NCI-H2196 treated with DMSO at 0.1 percent for 48 hours (cell line): ENCODE data around the gene GSTCD.
"Not testable (repeated sequence)": the region's sequence is repeated elsewhere in the genome, so short reads cannot be mapped to it uniquely, and the experiment has no call there.

Source experiments
- DNase-seq: peaks from one replicate; lab custom pipeline; 2025; ENCODE audit not compliant: unreplicated experiment; lab: John Stamatoyannopoulos, UW

GSTCD gene

GRCh38 chr4:105708181-105709080, at the start of gene GSTCD, which contains the start of gene INTS12:
Gene GSTCD, plus strand, starts transcription at chr4:105708784. Its CDS starts 8,830 bp downstream, at chr4:105717614.
Gene INTS12, minus strand, starts transcription at chr4:105708689. Its CDS starts 8,684 bp downstream, at chr4:105700005.
- DNase-seq = peak; percentile 41

- no peak for DNase-seq
Measured at GRCh38 chr4:105659190-105659589, 49.4 kb upstream of the GSTCD start.

DNA sequence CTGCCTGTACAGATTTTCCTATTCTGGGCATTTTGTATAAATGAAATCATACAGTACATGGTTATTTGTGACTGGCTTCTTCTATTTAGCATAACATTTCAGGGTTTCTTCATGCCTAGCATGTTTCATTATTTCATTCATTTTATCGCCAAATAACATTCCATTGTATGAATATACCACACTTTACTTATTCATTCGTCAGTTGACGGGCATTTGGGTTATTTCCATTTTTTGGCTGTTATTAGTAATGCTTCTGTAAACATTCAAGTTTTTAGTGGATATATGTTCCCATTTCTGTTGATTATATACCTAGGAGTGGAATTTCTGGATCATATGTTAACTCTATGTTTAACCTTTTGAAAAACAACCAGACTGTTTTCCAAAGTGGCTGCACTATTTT, 47.6 kb upstream of the GSTCD start:
- no peak for DNase-seq

- no peak for DNase-seq
Measured at GRCh38 chr4:105662935-105663675, 45.5 kb upstream of the GSTCD start.

DNA sequence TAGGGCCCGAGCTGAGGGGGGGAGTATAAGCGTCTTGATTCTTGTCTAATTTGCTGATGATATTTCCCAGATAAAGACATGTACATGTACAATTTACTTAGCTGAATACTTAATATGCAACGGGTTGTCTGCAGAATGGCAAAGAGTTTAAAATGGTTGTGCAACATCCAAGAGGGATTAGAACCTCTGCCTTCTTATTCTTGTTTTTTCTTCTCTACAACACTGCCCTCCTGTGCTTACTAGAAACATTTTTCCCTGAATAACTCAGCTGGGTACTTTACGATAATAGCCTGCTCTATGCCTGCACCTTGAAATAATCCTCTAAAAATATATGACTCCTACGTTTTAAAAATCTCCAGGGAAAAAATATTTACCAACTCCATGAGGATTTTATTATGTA, 41.9 kb upstream of the GSTCD start:
- peak; percentile 13 for DNase-seq

DNA sequence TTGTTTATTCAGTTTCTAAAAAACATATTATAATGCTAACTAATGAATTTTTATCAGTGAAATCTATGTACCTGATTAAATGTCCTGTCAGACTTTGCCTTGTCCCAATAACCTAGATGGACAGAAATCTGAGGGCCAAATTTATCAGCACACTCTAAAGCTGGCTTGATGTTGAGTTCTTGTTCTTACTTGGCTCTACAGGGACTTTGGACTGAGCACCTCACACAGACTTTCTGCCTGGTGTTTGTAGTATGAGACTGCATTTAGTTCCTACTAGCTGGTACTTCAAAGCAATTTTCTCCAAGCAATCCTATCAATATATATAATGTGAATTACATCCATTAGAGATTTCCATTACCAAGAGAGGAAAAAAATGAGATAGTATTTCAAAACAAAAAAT, 37.9 kb upstream of the GSTCD start:
- DNase-seq = no peak

DNA sequence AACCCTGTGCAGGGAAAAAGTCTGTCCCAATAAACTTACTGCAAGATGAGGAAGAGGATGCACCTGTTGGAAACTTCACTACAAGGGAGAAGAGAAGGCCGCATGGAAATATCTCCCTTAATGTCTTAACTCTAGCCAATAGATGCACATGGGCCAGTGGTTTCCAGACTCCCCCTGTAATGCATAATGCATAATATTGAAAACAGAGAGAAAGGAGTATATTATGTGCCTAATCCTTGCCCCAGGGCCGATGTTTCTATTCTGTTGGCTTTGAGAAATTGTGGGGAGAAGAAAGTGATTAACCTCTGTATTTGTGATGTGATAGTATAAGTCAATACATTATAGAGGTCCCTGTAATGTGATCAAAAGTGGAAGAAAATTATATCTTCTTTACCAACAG, 37.3 kb upstream of the GSTCD start:
- DNase-seq = no peak

GRCh38 chr4:105674011-105674410, 34.6 kb upstream of the GSTCD start:
- DNase-seq = no peak

- no peak for DNase-seq
Measured at GRCh38 chr4:105677709-105678108, 30.9 kb upstream of the GSTCD start.

DNA sequence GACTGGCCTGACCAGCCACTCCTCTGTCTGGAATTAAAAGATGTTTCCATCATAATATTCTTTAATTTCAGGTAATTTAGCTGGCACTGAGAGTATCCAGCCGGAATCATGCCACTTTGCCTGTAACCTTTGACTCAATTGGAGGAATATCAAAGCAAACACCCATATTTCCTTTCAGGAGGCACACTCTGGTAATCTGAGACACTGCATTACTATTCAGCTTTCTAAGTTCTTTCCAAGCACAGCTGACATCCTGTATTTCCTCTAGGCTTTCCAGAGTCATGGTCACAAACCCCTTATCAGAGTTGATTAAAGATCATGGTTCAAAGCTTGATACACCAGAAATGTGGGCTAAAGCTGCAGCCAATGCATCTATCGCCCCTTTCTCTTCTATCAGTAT, 29.4 kb upstream of the GSTCD start:
- DNase-seq = peak; percentile 6

GRCh38 chr4:105683038-105683437, 25.5 kb upstream of the GSTCD start:
- no peak for DNase-seq

DNA sequence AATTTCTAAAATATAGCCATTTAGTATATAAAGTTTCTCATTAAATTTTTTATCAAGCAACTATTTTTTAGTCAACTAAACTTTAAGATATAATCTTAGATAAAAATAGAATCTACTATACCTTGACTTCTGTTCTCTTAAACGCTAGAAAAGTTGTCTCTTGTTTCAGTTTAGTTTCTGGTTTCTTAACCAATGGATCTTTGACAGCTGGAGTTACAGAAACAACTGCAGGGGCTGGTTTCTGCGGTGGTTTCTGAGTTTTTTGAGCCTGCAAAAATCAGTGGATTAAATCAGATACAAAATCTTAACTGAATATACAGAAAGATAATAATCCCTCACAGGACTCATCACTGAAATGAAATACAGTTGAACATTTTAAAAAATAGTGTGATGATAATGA, 22.0 kb upstream of the GSTCD start:
- DNase-seq = no peak

GRCh38 chr4:105694812-105695211, 13.8 kb upstream of the GSTCD start:
- not testable (repeated sequence) for DNase-seq

DNA sequence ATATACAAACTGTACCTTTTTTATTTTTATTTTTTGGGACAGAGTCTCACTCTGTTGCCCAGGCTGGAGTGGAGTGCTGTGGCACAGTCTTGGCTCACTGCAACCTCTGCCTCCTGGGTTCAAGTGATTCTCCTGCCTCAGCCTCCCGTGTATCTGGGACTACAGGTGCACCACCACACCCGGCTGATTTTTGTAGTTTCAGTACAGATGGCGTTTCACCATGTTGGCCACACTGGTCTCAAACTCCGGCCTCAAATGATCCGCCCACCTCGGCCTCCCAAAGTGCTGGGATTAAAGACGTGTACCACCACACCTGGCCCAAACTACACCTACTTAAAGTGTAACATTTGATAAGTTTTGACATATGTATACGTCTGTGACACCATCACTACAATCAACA, 12.8 kb upstream of the GSTCD start:
- not testable (repeated sequence) for DNase-seq

- DNase-seq = no peak
Measured at GRCh38 chr4:105698607-105699006, 10.0 kb upstream of the GSTCD start.

GRCh38 chr4:105707782-105708180, 803 bp upstream of the GSTCD start:
- no peak for DNase-seq

- DNase-seq = no peak
Measured at GRCh38 chr4:105709081-105709450, 482 bp downstream of the GSTCD start.

GRCh38 chr4:105710012-105710600, 1.5 kb downstream of the GSTCD start:
- no peak for DNase-seq

DNA sequence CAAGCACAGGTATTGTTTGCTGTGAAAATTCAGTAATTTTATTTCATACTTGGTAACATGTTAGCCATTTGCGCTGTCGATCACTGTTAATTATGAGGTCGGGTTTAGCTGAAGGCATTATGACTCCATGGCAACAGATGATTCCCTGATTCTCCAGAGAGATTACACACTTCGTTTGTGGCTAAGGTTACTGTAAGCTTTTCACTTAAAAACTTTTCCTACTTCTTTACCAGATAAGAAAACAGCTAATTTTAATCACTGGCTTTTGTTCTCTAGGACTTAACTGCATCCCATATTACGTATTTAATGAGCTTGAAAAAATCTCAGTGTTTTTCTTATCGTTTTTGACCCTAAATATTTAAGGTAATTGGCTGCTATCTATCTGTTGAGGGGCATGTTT, 2.1 kb downstream of the GSTCD start:
- no peak for DNase-seq

DNA sequence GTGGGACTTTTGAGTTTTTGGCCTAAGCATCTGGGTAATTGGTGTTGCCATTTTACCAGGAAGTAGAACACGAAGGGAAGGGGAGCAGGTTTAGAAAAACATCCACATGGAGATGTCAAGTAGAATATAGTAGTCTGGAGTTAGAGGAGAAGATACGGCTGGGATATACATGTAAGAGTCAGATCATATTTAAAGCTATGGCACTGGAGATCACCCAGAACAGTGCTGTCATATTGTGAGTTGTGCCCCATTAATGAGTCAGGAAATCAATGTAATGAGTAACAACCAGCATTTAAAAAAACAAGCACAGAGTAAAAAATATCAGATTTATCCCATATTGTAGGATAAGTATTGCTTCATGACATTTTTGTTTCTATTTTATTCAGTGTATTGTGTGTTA, 4.2 kb downstream of the GSTCD start:
- no peak for DNase-seq

DNA sequence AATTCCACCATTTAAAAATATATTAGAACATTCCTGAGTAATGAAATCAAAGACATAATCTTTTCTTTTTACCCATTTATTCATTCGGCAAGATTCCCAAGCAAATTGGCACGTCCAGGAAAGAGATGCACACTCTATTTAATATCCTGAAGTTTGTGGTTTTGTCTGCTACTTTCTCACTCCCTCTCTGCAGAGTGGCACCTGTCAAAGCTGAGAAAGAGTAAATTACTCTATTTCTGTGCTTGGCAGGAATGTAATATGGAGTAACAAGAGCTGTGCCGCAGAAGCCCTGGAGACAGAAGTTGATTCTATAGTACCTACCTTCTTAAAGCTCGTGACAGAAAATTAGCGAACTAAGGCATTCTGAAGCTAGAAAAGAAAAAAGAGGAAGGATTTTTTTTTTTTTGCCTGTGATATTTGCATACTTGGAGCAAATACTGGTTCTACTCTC, 5.5 kb downstream of the GSTCD start:
- DNase-seq = no peak

DNA sequence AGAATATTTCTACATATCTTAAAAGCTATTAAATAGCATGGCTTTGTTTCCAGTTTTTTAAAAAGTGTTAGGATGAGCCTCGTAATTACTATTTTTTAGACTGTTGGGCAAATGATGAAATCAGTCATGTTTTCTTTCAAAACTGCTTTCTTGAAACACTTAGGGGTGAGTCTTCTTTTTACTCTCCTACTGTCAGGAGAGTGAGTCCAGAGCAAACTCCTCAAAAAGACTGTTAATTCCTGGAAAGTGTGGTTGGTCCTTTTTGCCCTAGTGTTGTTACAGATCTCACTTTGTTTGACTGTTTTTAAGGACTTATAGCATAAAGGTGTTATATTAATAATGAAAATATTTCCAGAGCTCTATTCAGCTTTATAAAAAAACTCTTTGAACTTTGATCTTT, 6.3 kb downstream of the GSTCD start:
- DNase-seq = no peak
